ENCODE measurements around the gene TEAD4. TPM values are rescaled to one million over a fixed set of nuclear protein-coding genes. Genes with fewer than 3 reads are reported as not detected.

TEAD4 gene
- total and polyA plus RNA-seq, 2 donors from 2014 or later = 19.8 to 40.9 TPM

GRCh38 chr12:3038926-3039510 is 79.8 kb downstream of the TEAD4 start:
- H3K4me3 ChIP-seq (ENCODE audit: low read length in 3 of 3) = no peak overlapping the region
- peaks cover 0 to 6% (median 0%) of the 10 kb centered on the region in 3 donors for H3K36me3 ChIP-seq (ENCODE audit: control insufficient read depth in 2 of 3, insufficient read depth in 3 of 3, low read length in 3 of 3)
- H3K9me3 ChIP-seq (ENCODE audit: control insufficient read depth in 2 of 3, insufficient read depth in 1 of 3, low read length in 3 of 3) = no peaks in the 10 kb centered on the region
- no peak for TF ChIP-seq CTCF (IDR thresholded peaks at IDR 0.05; ENCODE audit: borderline replicate concordance, extremely low read depth, insufficient read depth)
- H3K27me3 ChIP-seq (ENCODE audit: control insufficient read depth, insufficient read depth, low read length) = no peaks in the 10 kb centered on the region
- no peak overlapping the region for H3K27ac ChIP-seq (ENCODE audit: low read depth in 2 of 2, low read length in 2 of 2)
- no peak overlapping the region for H3K9ac ChIP-seq (ENCODE audit: low read length in 3 of 3)
- DNase-seq (peak in 3 of 5 donors; percentile 52 to 64 (median 52)), FAIRE-seq (no peak)
- intact Hi-C loops (cut with DNase I) = loop anchor here (10.0 kb wide), 1 partner anchor 184 kb away; the partner anchor contains the start of gene TEX52
- H3K4me1 ChIP-seq (ENCODE audit: control insufficient read depth in 2 of 3, insufficient read depth in 2 of 3, low read depth in 1 of 3, low read length in 3 of 3) = peaks cover 0 to 6% (median 0%) of the 10 kb centered on the region in 3 donors

DNA sequence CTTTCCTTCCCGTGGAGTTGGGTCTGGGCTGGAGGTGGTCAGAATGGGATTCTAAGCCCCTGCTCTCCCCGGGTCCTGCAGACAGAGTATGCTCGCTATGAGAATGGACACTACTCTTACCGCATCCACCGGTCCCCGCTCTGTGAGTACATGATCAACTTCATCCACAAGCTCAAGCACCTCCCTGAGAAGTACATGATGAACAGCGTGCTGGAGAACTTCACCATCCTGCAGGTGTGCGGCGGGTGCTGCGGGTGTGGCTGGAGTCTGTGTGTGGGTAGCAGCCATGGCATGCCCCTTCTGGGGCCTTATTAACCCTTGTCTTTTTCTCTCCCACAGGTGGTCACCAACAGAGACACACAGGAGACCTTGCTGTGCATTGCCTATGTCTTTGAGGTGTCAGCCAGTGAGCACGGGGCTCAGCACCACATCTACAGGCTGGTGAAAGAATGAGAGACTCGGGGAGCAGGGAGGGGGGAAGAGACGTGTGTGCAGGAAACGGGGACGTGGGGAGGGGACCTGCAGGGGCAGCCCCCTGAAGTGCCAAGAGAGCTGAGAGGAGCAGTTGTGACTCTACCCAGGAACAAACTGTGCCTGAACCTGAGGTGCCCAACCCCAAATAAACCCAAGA is 80.9 kb downstream of the TEAD4 start:
- no peak overlapping the region for H3K27ac ChIP-seq (ENCODE audit: low read depth in 2 of 2, low read length in 2 of 2)
- DNase-seq (peak in 1 of 5 donors; percentile 37), FAIRE-seq (no peak)
- no peak for TF ChIP-seq CTCF (IDR thresholded peaks at IDR 0.05; ENCODE audit: borderline replicate concordance, extremely low read depth, insufficient read depth)
- H3K4me3 ChIP-seq (ENCODE audit: low read length in 3 of 3) = no peak overlapping the region
- peaks cover 0 to 6% (median 0%) of the 10 kb centered on the region in 3 donors for H3K4me1 ChIP-seq (ENCODE audit: control insufficient read depth in 2 of 3, insufficient read depth in 2 of 3, low read depth in 1 of 3, low read length in 3 of 3)
- no peak overlapping the region for H3K9ac ChIP-seq (ENCODE audit: low read length in 3 of 3)
- no peaks in the 10 kb centered on the region for H3K9me3 ChIP-seq (ENCODE audit: control insufficient read depth in 2 of 3, insufficient read depth in 1 of 3, low read length in 3 of 3)
- H3K27me3 ChIP-seq (ENCODE audit: control insufficient read depth, insufficient read depth, low read length) = no peaks in the 10 kb centered on the region
- intact Hi-C loops (cut with DNase I) = no loop called here
- H3K36me3 ChIP-seq (ENCODE audit: control insufficient read depth in 2 of 3, insufficient read depth in 3 of 3, low read length in 3 of 3) = peaks cover 0 to 6% (median 0%) of the 10 kb centered on the region in 3 donors

- H3K27ac ChIP-seq (ENCODE audit: low read depth in 2 of 2, low read length in 2 of 2) = no peak overlapping the region
- peaks cover 0 to 6% (median 0%) of the 10 kb centered on the region in 3 donors for H3K36me3 ChIP-seq (ENCODE audit: control insufficient read depth in 2 of 3, insufficient read depth in 3 of 3, low read length in 3 of 3)
- no peaks in the 10 kb centered on the region for H3K9me3 ChIP-seq (ENCODE audit: control insufficient read depth in 2 of 3, insufficient read depth in 1 of 3, low read length in 3 of 3)
- H3K27me3 ChIP-seq (ENCODE audit: control insufficient read depth, insufficient read depth, low read length) = no peaks in the 10 kb centered on the region
- no peak for TF ChIP-seq CTCF (IDR thresholded peaks at IDR 0.05; ENCODE audit: borderline replicate concordance, extremely low read depth, insufficient read depth)
- intact Hi-C loops (cut with DNase I) = no loop called here
- H3K9ac ChIP-seq (ENCODE audit: low read length in 3 of 3) = no peak overlapping the region
- H3K4me1 ChIP-seq (ENCODE audit: control insufficient read depth in 2 of 3, insufficient read depth in 2 of 3, low read depth in 1 of 3, low read length in 3 of 3) = peaks cover 0 to 6% (median 0%) of the 10 kb centered on the region in 3 donors
- DNase-seq (peak in 1 of 5 donors; percentile 62), FAIRE-seq (no peak)
- no peak overlapping the region for H3K4me3 ChIP-seq (ENCODE audit: low read length in 3 of 3)
These were observed 81.7 kb downstream of the TEAD4 start for GRCh38 chr12:3040663-3041544.
